ENCODE results near the gene ZBTB42.
"Not testable (repeated sequence)": the region's sequence is repeated elsewhere in the genome, so short reads cannot be mapped to it uniquely, and the experiment has no call there.

ZBTB42 gene

GRCh38 chr14:104817930-104818713 lies 17.2 kb downstream of the ZBTB42 start:
- no peak for DNase-seq

GRCh38 chr14:104818714-104819161 lies 17.8 kb downstream of the ZBTB42 start:
- no peak for DNase-seq

GRCh38 chr14:104819361-104819781 lies 18.5 kb downstream of the ZBTB42 start:
- peak; percentile 34 for DNase-seq

GRCh38 chr14:104820669-104821228 lies 19.8 kb downstream of the ZBTB42 start:
- DNase-seq: no peak

- DNase-seq: no peak
Measured at GRCh38 chr14:104821229-104821945, 20.5 kb downstream of the ZBTB42 start.

- DNase-seq: no peak
Measured at GRCh38 chr14:104821971-104822608, 21.2 kb downstream of the ZBTB42 start.

- DNase-seq: no peak
Measured at GRCh38 chr14:104822821-104823615, 22.1 kb downstream of the ZBTB42 start.

- DNase-seq: no peak
Measured at GRCh38 chr14:104824353-104824997, 23.6 kb downstream of the ZBTB42 start.

- DNase-seq: peak; percentile 84
Measured at GRCh38 chr14:104826189-104826860, 25.4 kb downstream of the ZBTB42 start.

- DNase-seq: no peak
Measured at GRCh38 chr14:104826861-104827176, 25.9 kb downstream of the ZBTB42 start.

GRCh38 chr14:104827177-104828055 lies 26.5 kb downstream of the ZBTB42 start:
- peak; percentile 68 for DNase-seq

- DNase-seq: no peak
Measured at GRCh38 chr14:104830781-104831180, 29.9 kb downstream of the ZBTB42 start.

GRCh38 chr14:104836171-104836935 lies 35.5 kb downstream of the ZBTB42 start:
- not testable (repeated sequence) for DNase-seq

GRCh38 chr14:104841730-104842129 lies 40.8 kb downstream of the ZBTB42 start:
- no peak for DNase-seq

- DNase-seq: no peak
Measured at GRCh38 chr14:104843006-104843405, 42.1 kb downstream of the ZBTB42 start.

GRCh38 chr14:104843442-104844305 lies 42.8 kb downstream of the ZBTB42 start:
- DNase-seq: peak; percentile 83

GRCh38 chr14:104844306-104845032 lies 43.6 kb downstream of the ZBTB42 start:
- no peak for DNase-seq
